Adrenal gland (tissue), 12 donors: ENCODE measurements around the gene CCNQ. TPM values are rescaled to one million over a fixed set of nuclear protein-coding genes. Genes with fewer than 3 reads are reported as not detected.

Experiments
- DNase-seq, 7 donors: peaks; one replicate each; pipeline ENCODE4 v3.0.0-alpha.2; 2019 to 2020
- H3K27ac ChIP-seq, 5 donors: fragments of 200-600 bp; sonication (generic) in 4 of 5; 1 replicate in 3 of 5; 2 replicates in 2 of 5; pipeline versions ENCODE4 v1.5.1 to v1.8.0; 2016 to 2020; ENCODE audit warnings: mild to moderate bottlenecking in 1 of 5
- H3K27me3 ChIP-seq: fragments of 200-600 bp; 2 replicates; pipeline ENCODE4 v1.8.0; 2021
- H3K36me3 ChIP-seq, 2 donors: fragments of 200-600 bp; replicated peaks in 1 of 2; 1 replicate in 1 of 2; 2 replicates in 1 of 2; pipeline versions ENCODE4 v1.5.1 to v1.8.0; 2018 to 2022
- H3K4me1 ChIP-seq, 2 donors: fragments of 200-600 bp; replicated peaks in 1 of 2; 1 replicate in 1 of 2; 2 replicates in 1 of 2; pipeline versions ENCODE4 v1.5.1 to v1.8.0; 2018 to 2021
- H3K4me3 ChIP-seq, 4 donors: fragments of 200-600 bp; sonication (generic) in 3 of 4; one replicate each; pipeline ENCODE4 v1.5.1; 2016 to 2018
- H3K9me3 ChIP-seq, 3 donors: fragments of 200-600 bp; sonication (generic) in 1 of 3; replicated peaks in 1 of 3; 1 replicate in 2 of 3; 2 replicates in 1 of 3; pipeline versions ENCODE4 v1.5.1 to v1.8.0; 2016 to 2021
- CTCF ChIP-seq, 6 experiments: fragments of 450-650 bp in 4 of 6; fragments of 200-600 bp in 2 of 6; sonication (generic) in 1 of 6; IDR thresholded peaks; 1 replicate in 5 of 6; 2 replicates in 1 of 6; pipeline versions ENCODE4 v1.5.1 to v1.8.0; 2016 to 2021; ENCODE audit warnings: antibody characterized with exemption in 6 of 6, mild to moderate bottlenecking in 2 of 6, moderate library complexity in 1 of 6
- POLR2A ChIP-seq, 2 donors: fragments of 450-650 bp; IDR thresholded peaks; one replicate each; pipeline ENCODE4 v1.6.1; 2017; ENCODE audit warnings: antibody characterized with exemption in 2 of 2, mild to moderate bottlenecking in 2 of 2, moderate library complexity in 1 of 2
- WGBS, 4 donors: extraction: QIAGEN DNeasy Blood & Tissue Kit in 2 of 4; methylation state at CpG; one replicate each; pipeline versions ENCODE4 v1.1.5 to v1.1.7; 2013 to 2017; 5-methylcytosine and 5-hydroxymethylcytosine counted together
- intact Hi-C, 2 donors: fragments of 100-400 bp; cut with DNase I; formaldehyde crosslinking; loops; one replicate each; pipeline versions ENCODE4 v1.14.1 to v1.15.0; 2022 to 2023
- polyA plus RNA-seq, 3 donors: library from polyadenylated mRNA; stranded (reverse); fragments of 200-250 nt in 2 of 3; fragments of 350-450 nt in 1 of 3; fragmentation: Illumina TruSeq in 1 of 3; extraction: RNeasy Lipid Tissue Mini Kit (QIAGEN cat#74804) in 1 of 3; gene quantifications; one replicate each; pipeline ENCODE4 v1.2.3, GENCODE V29; 2013 to 2014
- total RNA-seq, 9 donors: library from RNA; depleted of rRNA in 4 of 9; stranded (reverse); fragments of >200 nt in 4 of 9; fragments of 120-200 nt in 1 of 9; fragmentation: NEBNext Ultra II Directional in 1 of 9; extraction: Animal tissue kit (Norgen Biotek cat#: 25700) in 1 of 9; gene quantifications; one replicate each; pipeline versions ENCODE4 v1.1.0 to v1.2.4, GENCODE V29; 2013 to 2023
- donor health status: healthy with polysubstance abuse.
- donor health status: Bipolar disorder and iron deficiency.
- donor health status: DM: yes; HTN: yes; CAD: no.
- donor health status: DM: no; HTN: no; CAD: no.
- donor health status: DM: no; HTN: no; CAD: no.
- donor health status: DM: yes; HTN: yes; CAD: no.

Gene CCNQ
- total and polyA plus RNA-seq, 12 donors, result 13.2 to 48.5 (median 24.2) TPM

GRCh38 chrX:153626025-153626633 lies 27.2 kb upstream of the CCNQ start:
- no peak for TF ChIP-seq CTCF (IDR thresholded peaks at IDR 0.05)
- no peak for TF ChIP-seq POLR2A (IDR thresholded peaks at IDR 0.05)
- no peaks in the 10 kb centered on the region for H3K4me1 ChIP-seq
- peaks cover 7% of the 10 kb centered on the region for H3K27me3 ChIP-seq
- no peak overlapping the region for H3K27ac ChIP-seq
- no peak for DNase-seq
- no peak overlapping the region for H3K4me3 ChIP-seq
- no peaks in the 10 kb centered on the region for H3K9me3 ChIP-seq
- H3K36me3 ChIP-seq, result no peaks in the 10 kb centered on the region
- intact Hi-C loops, result no loop called here
- 80 to 89% (median 86%) methylated on average over 5 to 16 of the region's 16 CpGs; no CpG with 5 or more reads in 1 of the 4 donors for WGBS, 4 donors

- TF ChIP-seq CTCF (IDR thresholded peaks at IDR 0.05), result no peak
- TF ChIP-seq POLR2A (IDR thresholded peaks at IDR 0.05), result no peak
- no peaks in the 10 kb centered on the region for H3K9me3 ChIP-seq
- H3K4me3 ChIP-seq, result no peak overlapping the region
- H3K4me1 ChIP-seq, result no peaks in the 10 kb centered on the region
- H3K36me3 ChIP-seq, result no peaks in the 10 kb centered on the region
- no peak for DNase-seq
- intact Hi-C loops, result no loop called here
- H3K27me3 ChIP-seq, result peaks cover 7% of the 10 kb centered on the region
- 87 to 91% (median 88%) methylated on average over 10 to 21 of the region's 21 CpGs; no CpG with 5 or more reads in 1 of the 4 donors for WGBS, 4 donors
- no peak overlapping the region for H3K27ac ChIP-seq
Observed at GRCh38 chrX:153625271-153626024, 26.5 kb upstream of the CCNQ start.

GRCh38 chrX:153624196-153625091 lies 25.5 kb upstream of the CCNQ start:
- intact Hi-C loops, result no loop called here
- H3K27ac ChIP-seq, result no peak overlapping the region
- no peak overlapping the region for H3K4me3 ChIP-seq
- H3K36me3 ChIP-seq, result no peaks in the 10 kb centered on the region
- no peaks in the 10 kb centered on the region for H3K4me1 ChIP-seq
- no peaks in the 10 kb centered on the region for H3K9me3 ChIP-seq
- WGBS, 4 donors, result 67 to 94% (median 85%) methylated on average over 3 to 15 of the region's 15 CpGs
- DNase-seq, result no peak
- peaks cover 7% of the 10 kb centered on the region for H3K27me3 ChIP-seq
- TF ChIP-seq POLR2A (IDR thresholded peaks at IDR 0.05), result no peak
- no peak for TF ChIP-seq CTCF (IDR thresholded peaks at IDR 0.05)
